CD1c-positive myeloid dendritic cell (primary cell): Measurements from ENCODE around the gene DPYSL5.
A peak's percentile ranks its signal among the peaks of the same experiment; 100 is the strongest.

ENCODE experiments used
- DNase-seq: peaks from one replicate; pipeline ENCODE4 v3.0.0-alpha.2; 2016; ENCODE audit errors: extremely low spot score

The DPYSL5 gene

GRCh38 chr2:26968001-26968400 is 120.1 kb downstream of the DPYSL5 start:
- no peak for DNase-seq

GRCh38 chr2:26969077-26969844 is 121.3 kb downstream of the DPYSL5 start:
- no peak for DNase-seq

GRCh38 chr2:26970244-26970927 is 122.5 kb downstream of the DPYSL5 start, which contains the start of gene MAPRE3:
MAPRE3 (plus strand) TSS chr2:26970637; CDS start chr2:27022219, 51,582 bp downstream.
- DNase-seq: peak; percentile 85

GRCh38 chr2:26970928-26971627 is 123.1 kb downstream of the DPYSL5 start:
- peak; percentile 40 for DNase-seq

- DNase-seq: no peak
These were observed 124.2 kb downstream of the DPYSL5 start for GRCh38 chr2:26971911-26972786.

- DNase-seq: no peak
These were observed 126.4 kb downstream of the DPYSL5 start for GRCh38 chr2:26974352-26974751.

GRCh38 chr2:26975102-26975501 is 127.2 kb downstream of the DPYSL5 start:
- no peak for DNase-seq

- no peak for DNase-seq
These were observed 127.7 kb downstream of the DPYSL5 start for GRCh38 chr2:26975656-26976055.

GRCh38 chr2:26976237-26976636 is 128.3 kb downstream of the DPYSL5 start:
- DNase-seq: no peak

GRCh38 chr2:26977012-26977411 is 129.1 kb downstream of the DPYSL5 start:
- no peak for DNase-seq

- DNase-seq: no peak
These were observed 130.2 kb downstream of the DPYSL5 start for GRCh38 chr2:26978061-26978596.

- DNase-seq: no peak
These were observed 131.8 kb downstream of the DPYSL5 start for GRCh38 chr2:26979741-26980140.

GRCh38 chr2:26980971-26981370 is 133.0 kb downstream of the DPYSL5 start:
- no peak for DNase-seq

GRCh38 chr2:26982102-26982742 is 134.3 kb downstream of the DPYSL5 start:
- peak; percentile 44 for DNase-seq

- DNase-seq: no peak
These were observed 135.8 kb downstream of the DPYSL5 start for GRCh38 chr2:26983746-26984145.

- no peak for DNase-seq
These were observed 137.9 kb downstream of the DPYSL5 start for GRCh38 chr2:26985807-26986206.

GRCh38 chr2:26986576-26986975 is 138.6 kb downstream of the DPYSL5 start:
- no peak for DNase-seq

GRCh38 chr2:26988058-26988860 is 140.3 kb downstream of the DPYSL5 start:
- no peak for DNase-seq

GRCh38 chr2:26989156-26989555 is 141.2 kb downstream of the DPYSL5 start:
- no peak for DNase-seq

GRCh38 chr2:26991717-26992116 is 143.8 kb downstream of the DPYSL5 start:
- DNase-seq: no peak
